Prostate gland (tissue), 2 donors: ENCODE measurements around the gene PAX5.

Source experiments
- POLR2A ChIP-seq: fragments of 450-650 bp; IDR thresholded peaks from one replicate; pipeline ENCODE4 v1.6.1; 2016; ENCODE audit warnings: antibody characterized with exemption, mild to moderate bottlenecking
- POLR2AphosphoS5 ChIP-seq: sonication (generic); formaldehyde crosslinking; IDR thresholded peaks from one replicate; pipeline ENCODE4 v1.6.1; 2017; ENCODE audit warnings: antibody characterized with exemption
- TF ChIP-seq, protein P1 (sequence below), 4 experiments: fragments of 200-600 bp in 2 of 4; fragments of 450-650 bp in 2 of 4; sonication (generic) in 2 of 4; IDR thresholded peaks; 1 replicate in 3 of 4; 2 replicates in 1 of 4; pipeline ENCODE4 v1.5.1; 2016 to 2019; ENCODE audit warnings: antibody characterized with exemption in 4 of 4, mild to moderate bottlenecking in 2 of 4, moderate library complexity in 2 of 4

DNA sequence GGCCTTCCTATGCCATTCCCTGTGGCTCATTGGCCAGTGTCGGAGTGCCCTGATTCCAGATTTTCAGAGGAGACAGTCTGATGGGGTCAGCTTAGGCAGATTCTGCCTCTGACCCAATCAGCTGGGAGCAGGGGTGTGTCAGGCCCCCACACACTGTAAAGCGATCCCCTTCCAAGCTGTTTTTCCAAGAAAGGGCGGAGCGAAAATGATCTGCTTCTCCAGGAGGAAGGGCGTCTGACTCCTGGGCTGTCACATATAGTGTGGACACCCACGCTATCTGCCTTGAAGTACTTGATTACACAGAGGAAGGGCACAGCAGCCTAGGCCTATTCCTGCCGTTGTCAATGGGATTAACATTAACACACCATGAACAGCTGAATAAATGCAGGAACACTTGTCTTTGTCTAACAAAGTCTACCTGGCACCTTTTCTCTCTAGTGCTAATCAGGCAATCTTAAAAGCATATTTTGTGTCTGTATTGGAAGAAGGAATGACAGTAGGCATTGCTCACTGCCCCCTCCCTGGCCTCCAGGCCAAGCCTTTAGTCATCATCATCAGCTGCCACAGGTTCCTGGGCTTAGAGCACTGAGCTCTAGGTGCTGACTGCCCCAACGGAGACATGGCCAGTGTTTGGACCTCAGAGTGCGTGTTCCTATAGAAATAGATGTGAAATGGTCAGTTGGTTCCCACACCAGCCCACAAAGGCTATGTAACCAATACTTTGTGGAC is 242.7 kb downstream of the PAX5 start:
- TF ChIP-seq, protein P1, sequence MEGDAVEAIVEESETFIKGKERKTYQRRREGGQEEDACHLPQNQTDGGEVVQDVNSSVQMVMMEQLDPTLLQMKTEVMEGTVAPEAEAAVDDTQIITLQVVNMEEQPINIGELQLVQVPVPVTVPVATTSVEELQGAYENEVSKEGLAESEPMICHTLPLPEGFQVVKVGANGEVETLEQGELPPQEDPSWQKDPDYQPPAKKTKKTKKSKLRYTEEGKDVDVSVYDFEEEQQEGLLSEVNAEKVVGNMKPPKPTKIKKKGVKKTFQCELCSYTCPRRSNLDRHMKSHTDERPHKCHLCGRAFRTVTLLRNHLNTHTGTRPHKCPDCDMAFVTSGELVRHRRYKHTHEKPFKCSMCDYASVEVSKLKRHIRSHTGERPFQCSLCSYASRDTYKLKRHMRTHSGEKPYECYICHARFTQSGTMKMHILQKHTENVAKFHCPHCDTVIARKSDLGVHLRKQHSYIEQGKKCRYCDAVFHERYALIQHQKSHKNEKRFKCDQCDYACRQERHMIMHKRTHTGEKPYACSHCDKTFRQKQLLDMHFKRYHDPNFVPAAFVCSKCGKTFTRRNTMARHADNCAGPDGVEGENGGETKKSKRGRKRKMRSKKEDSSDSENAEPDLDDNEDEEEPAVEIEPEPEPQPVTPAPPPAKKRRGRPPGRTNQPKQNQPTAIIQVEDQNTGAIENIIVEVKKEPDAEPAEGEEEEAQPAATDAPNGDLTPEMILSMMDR (IDR thresholded peaks at IDR 0.05), result no peak
- TF ChIP-seq POLR2A (no peak), POLR2AphosphoS5 (no peak)
